Heart left ventricle (tissue), 13 donors: ENCODE measurements around the gene MAGI1.

ENCODE experiments used
- POLR2A ChIP-seq, 2 donors: fragments of 450-650 bp; IDR thresholded peaks; one replicate each; pipeline ENCODE4 v1.6.1; 2017; ENCODE audit warnings: antibody characterized with exemption in 2 of 2, mild to moderate bottlenecking in 2 of 2, moderate library complexity in 2 of 2
- TF ChIP-seq, protein P1 (sequence below), 12 donors: fragments of 200-600 bp; sonication (generic) in 4 of 12; IDR thresholded peaks; one replicate each; pipeline versions ENCODE4 v1.5.0 to v1.8.0; 2018 to 2022; ENCODE audit warnings: antibody characterized with exemption in 12 of 12, mild to moderate bottlenecking in 5 of 12
- donor health status: ischemic (EF 13 %, LVEDD 7.1; RV severe dilation, severe dysfunction).
- donor health status: DM: no; HTN: yes; CAD: no.
- donor health status: DM: no; HTN: no; CAD: no.
- donor health status: ischemic (EF 25% LVEDD 6.9; RV normal size, moderate dysfunction).
- donor health status: ischemic (EF 25% LVEDD 5.7; RV mildly dilated, moderate dysfunction).
- donor health status: ischemic (EF 35%, LVEDD 5.7; RV mildly dilated, moderate dysfunction).
- donor health status: nonischemic (EF 11% LVEDD 7.7; RV severe dilation, severe dysfunction).
- donor health status: DM: yes; HTN: yes; CAD: no.
- donor health status: PGD.
- donor health status: ischemic (EF 29% LVEDD 5.4; RV normal size, mild dysfunction).
- donor health status: nonischemic (EF 23%, LVEDD 6.1; RV moderate dilation, normal function).

DNA sequence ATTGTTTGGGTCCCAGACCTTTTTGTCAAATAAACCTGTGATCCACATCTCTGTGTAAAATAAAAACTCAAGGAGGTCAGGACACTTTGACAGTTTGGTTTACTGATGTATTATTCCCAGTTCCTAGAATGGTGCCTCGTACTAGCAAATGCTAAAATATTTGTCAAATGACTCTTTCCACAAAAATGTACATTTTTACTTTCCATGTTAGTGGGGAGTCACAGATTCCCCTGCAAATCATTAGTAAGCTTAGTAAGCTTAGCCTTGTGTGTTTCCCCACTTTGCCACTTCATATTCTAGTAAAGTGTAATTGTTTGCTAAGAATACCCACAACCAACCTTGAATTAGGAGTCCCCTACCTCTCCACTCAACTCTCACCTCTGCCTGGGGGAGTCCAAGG lies 2.4 kb upstream of the MAGI1 start:
- TF ChIP-seq, protein P1, sequence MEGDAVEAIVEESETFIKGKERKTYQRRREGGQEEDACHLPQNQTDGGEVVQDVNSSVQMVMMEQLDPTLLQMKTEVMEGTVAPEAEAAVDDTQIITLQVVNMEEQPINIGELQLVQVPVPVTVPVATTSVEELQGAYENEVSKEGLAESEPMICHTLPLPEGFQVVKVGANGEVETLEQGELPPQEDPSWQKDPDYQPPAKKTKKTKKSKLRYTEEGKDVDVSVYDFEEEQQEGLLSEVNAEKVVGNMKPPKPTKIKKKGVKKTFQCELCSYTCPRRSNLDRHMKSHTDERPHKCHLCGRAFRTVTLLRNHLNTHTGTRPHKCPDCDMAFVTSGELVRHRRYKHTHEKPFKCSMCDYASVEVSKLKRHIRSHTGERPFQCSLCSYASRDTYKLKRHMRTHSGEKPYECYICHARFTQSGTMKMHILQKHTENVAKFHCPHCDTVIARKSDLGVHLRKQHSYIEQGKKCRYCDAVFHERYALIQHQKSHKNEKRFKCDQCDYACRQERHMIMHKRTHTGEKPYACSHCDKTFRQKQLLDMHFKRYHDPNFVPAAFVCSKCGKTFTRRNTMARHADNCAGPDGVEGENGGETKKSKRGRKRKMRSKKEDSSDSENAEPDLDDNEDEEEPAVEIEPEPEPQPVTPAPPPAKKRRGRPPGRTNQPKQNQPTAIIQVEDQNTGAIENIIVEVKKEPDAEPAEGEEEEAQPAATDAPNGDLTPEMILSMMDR (IDR thresholded peaks at IDR 0.05): no peak
- TF ChIP-seq POLR2A (IDR thresholded peaks at IDR 0.05): no peak
